GM19099 (cell line): ENCODE results near the gene RAMP1.

Source experiments
- POLR2A ChIP-seq: IDR thresholded peaks from 3 replicates; pipeline ENCODE4 v1.6.1; 2011; ENCODE audit warnings: low read depth; ENCODE audit not compliant: insufficient read length; ENCODE audit errors: extremely low read depth

RAMP1 gene

DNA sequence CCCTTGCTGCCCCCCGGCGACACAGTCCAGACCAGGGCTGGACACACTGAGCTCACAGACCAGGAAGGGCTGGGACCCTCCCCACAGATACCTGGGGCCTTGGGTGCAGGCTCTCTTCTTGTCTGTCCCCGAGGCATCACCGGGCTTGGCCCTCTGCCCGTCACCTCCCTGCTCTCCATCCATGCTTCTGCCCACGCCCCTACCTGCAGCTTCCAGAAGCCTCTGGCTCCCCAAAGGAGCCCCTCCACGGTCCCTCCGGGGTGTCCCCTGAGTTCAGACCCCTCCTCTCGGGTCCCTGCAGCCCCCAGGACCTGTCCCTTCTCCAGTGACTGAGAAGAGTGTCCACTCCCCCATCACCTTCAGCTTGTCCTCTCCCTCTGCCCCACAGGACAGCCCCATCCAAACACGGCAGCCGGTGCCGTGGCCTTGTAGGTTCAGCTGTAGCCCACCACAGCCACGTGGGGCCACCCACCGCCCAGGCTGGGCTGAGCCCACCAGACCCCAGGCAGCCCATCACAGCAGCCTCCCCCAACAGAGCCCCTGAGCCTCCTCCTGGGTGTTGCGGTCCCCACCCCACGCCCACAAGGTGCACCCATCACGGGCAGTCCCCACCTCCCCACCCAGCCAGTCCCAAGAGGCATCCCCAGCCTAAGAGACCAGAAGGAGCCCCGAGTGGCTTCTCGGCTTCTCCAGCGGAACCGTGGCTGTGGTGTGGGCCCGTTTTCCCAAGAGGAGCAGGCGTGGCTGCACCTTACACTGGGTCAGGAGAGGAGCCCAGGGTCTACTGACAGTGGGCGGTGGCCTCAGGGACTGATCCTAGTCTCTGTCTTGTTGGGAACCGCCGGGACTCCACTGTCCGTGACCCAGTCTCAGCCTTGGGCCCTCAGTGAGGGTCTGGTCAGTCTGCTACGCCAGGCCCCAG is 53.1 kb downstream of the RAMP1 start:
- TF ChIP-seq POLR2A = no peak

GRCh38 chr2:237913193-237913917 is 53.9 kb downstream of the RAMP1 start:
- TF ChIP-seq POLR2A = no peak

DNA sequence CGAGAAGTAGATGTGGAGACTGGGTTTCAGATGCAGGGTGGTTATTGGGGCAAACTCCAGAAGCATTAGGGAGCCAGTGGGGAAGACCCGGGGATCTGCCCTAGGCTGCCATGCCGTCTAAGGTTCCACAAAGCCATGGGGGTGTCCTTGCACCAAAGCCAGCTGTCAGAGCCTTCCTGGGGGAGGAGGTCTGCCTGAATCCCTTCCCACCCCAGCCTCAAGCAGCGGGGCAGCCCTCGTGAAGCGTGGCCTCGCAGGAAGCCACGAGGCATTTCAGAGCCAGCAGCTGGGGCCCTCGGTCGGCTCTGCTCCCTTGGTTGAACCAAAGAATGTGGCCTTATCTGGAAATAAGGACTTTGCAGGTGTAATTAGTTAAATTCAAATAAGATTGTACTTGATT is 56.2 kb downstream of the RAMP1 start:
- TF ChIP-seq POLR2A = no peak

- TF ChIP-seq POLR2A = no peak
Measured at GRCh38 chr2:237916296-237916695, 56.9 kb downstream of the RAMP1 start.

DNA sequence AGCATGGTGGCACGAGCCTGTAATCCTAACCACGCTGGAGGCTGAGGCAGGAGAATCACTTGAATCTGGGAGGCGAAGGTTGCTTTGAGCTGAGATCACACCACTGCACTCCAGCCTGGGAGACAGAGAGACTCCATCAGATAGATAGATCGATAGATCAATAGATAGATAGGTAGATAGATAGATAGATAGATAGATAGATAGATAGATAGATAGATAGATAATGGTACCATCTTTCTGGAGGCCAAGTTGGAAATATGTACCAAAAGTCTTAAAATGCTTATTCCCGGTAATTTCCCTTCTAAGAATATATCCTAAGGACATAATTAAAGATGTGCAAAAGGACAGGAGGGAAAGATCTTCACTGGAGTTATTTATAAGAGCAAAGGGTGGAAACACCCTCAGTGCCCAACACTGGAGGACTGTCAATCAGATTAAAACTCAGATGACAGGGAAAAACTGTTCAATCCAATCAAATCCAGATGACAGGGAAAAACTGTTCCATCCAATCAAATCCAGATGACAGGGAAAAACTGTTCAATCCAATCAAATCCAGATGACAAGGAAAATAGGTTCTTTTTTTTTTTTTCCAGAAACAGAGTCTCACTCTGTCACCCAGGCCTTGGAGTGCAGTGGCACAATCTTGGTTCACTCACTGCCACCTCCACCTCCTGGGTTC is 58.4 kb downstream of the RAMP1 start:
- no peak for TF ChIP-seq POLR2A

DNA sequence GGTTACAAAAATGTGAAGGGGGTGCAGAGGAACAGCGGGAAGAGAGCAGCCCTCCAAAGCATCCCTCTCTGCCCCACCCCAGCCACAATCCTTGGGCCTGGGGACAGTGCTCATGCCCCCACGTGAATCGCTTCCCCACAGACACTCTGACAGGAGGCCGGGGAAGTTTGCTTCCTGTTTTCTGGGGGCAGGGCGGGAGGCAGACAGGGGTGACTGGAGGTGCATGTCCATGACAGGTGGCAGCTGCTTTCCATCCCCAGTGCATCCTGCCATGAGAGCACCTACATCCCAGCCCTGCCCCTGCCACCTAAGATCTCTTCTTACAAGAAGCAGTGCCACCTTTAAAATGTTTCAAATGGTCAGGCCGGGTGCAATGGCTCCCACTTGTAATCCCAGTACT is 60.2 kb downstream of the RAMP1 start:
- no peak for TF ChIP-seq POLR2A

- no peak for TF ChIP-seq POLR2A
Measured at GRCh38 chr2:237920673-237921072, 61.2 kb downstream of the RAMP1 start.

DNA sequence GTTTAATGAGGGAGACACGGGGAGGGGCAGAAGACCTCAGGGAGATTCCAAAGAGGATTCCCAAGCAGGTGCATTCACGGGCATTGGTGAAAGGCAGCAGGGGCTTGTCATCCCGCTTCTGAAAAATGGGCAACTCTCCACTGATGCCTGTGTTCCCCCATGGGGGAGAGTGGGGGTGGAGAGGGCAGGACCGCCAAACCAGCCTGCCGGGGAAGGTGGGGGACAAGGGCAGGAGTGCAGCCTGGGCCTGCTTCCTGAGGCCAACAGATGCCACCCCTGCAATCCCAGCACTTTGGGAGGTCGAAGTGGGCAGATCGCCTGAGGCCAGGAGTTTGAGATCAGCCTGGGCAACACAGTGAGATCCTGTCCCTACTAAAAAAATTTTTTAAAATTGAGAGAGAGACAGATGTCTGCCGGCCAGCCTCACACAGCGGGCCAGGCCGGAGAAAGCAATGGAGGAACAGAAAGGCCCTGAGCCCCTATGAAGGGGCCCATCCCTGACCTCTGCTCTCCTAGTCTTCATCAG is 62.6 kb downstream of the RAMP1 start:
- TF ChIP-seq POLR2A = no peak

DNA sequence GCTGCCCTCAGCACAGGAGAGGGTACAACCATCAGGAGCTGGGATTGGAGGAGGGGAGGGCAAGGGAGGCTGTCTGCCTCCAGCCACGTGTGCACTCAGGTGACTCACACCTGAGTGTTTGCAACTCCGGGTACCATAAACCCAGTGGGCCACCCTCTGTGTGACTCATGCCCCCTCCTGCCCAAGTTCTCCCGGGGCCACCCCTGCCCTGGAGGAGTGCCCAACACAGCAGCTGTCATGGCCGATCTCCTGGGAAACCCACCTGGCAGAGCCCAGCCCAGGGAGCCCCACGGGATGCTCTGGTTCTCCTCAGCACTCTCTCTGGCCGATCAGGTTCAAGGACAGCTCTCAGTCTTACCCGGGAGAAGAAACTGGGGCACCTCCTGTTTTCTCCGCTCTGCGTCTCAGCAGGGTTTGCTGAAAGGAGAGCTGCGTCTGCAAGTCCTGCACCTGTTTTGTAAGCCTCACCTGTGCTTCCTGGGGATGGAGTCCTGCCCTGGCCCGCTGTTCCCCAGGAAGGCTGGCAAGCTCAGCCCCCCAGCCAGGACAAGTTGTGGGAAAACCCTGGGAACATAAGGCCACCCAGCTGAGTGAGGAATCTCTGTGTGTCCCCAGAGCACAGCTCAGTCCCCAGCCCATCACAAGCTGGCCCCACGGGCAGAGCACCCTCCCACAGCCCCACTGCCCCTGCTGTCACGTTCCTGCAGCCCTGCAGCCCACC is 63.4 kb downstream of the RAMP1 start:
- TF ChIP-seq POLR2A = no peak

DNA sequence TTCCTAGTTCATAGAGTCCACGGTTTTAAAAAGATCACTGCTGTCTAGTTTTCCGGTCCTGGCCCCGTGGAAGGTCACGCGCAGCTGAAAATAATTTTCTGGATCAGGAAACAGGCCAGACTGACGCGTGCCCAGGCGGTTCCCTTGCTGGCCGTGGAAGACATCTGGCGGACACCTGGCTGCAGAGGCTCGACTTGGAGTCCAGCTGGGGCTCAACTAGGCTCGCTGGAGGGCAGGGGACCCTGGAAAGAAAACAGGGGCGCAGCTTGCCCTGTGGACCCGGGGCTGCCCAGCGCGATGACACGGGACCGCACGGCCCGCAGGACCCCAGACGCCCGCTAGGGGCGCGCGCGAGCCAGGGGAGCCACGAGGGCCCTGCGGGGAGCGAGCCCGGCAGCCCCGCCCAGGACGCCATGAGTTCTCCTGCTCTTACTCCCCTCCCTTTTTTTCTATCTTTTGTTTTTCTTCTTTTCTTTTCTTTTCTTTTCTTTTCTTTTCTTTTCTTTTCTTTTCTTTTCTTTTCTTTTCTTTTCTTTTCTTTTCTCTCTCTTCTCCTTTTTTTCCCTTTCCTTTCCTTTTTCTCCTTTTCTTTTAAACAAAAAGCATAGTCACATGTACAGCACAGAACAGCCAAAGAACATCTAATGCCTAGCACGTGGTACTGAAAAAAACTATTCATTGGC is 64.2 kb downstream of the RAMP1 start:
- TF ChIP-seq POLR2A = no peak

GRCh38 chr2:237924164-237924534 is 64.7 kb downstream of the RAMP1 start:
- TF ChIP-seq POLR2A = no peak

DNA sequence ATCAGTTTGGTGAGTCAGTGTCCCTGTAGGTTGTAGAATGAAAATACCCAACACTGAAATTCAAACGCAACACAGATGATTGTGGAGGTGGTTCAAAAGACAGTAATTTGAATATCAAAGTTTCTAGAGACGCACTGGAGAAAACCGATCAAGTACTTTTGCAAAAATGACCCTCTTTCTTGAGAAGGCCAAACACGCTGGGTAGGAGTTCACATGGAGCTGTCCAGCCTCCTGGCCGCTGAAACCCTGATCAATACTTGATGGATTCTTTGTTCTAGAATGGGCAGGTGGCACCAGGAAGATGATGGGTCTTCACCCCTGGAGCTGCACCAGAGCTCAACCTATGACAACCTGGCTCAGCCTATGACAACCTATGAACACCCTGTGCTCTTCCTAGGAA is 67.7 kb downstream of the RAMP1 start:
- no peak for TF ChIP-seq POLR2A

DNA sequence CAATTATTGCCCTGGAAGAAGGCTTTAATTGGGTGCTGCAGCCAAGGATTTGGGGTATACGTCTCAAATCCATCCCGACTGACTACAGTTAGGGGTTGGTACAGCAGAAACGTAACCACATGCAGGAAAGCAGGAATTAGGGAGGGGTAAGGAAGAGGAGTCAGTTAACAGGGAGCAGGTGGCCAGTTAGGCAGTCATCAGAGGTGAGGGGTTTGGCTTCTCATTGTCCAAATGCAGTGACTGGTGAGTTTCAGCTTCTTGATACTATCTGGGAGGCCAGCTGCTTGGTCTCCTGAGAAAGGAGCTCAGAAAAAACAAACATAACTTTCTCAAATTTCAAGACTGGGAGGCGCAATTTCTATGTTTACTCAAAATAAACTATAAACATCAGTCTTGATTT is 68.6 kb downstream of the RAMP1 start:
- no peak for TF ChIP-seq POLR2A

DNA sequence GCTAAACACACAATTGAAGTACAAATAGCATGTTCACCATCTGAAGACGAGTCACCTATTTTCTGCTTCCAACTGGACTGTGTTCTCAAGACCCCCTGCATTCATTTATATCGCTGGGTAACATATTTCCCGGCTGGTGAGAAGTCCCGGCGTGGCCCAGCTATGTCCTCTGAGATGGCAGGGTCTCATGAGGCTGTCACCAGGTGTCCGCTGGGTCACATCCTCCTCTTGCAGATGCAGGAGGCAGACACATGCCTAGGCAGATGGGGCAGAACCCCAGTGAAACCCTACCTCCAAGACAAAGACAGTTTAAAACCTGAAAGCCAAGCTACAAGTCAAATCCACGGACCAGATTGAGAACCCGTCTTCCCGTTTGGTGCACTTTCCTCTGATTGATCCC is 70.6 kb downstream of the RAMP1 start:
- no peak for TF ChIP-seq POLR2A

DNA sequence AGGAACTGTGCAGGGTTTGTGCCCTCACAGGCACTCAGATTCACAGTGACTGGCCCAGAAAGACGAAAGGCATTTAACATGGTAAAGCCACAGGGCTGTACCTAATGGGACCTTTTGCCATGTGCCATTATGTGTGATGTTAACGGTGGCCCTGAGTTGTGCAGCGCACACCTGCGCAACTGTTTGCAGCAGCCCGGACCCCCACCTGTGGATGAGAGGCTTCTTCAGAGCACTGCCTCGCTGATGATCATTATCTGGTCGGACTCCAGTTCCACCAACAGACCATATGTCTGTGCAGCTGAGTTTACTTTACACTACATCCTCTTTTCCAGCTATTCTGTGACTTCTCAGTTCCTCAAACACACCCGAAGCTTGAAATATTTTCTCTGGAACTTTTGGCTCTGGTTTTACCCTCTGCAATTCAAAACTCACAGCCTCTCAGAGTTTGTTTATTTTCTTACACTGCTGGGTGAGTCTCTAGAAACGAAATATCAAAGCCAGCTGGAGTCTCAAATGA is 71.8 kb downstream of the RAMP1 start:
- TF ChIP-seq POLR2A = no peak

GRCh38 chr2:237932731-237933131 is 73.3 kb downstream of the RAMP1 start:
- TF ChIP-seq POLR2A = no peak
